ACC112 (cell line): ENCODE data around the gene APOBEC3G.

Experiments used
- H2AFZ ChIP-seq: fragments of 200-600 bp; sonication (generic); one replicate; pipeline ENCODE4 v1.6.0; 2017; ENCODE audit warnings: antibody characterized with exemption, low read length; ENCODE audit not compliant: unreplicated experiment
- H3K27ac ChIP-seq: fragments of 200-600 bp; sonication (generic); 2 replicates; pipeline ENCODE4 v1.5.1; 2014; ENCODE audit warnings: low read depth, mild to moderate bottlenecking, antibody characterized with exemption, low read length, moderate library complexity
- H3K27me3 ChIP-seq: fragments of 200-600 bp; sonication (generic); 2 replicates; pipeline ENCODE4 v1.6.1; 2014; ENCODE audit warnings: mild to moderate bottlenecking, antibody characterized with exemption, low read length, moderate library complexity, mixed read lengths; ENCODE audit not compliant: insufficient read depth
- H3K36me3 ChIP-seq: fragments of 200-600 bp; sonication (generic); 2 replicates; pipeline ENCODE4 v1.6.1; 2016; ENCODE audit warnings: mild to moderate bottlenecking, antibody characterized with exemption, low read length, moderate library complexity, mixed read lengths; ENCODE audit not compliant: insufficient read depth
- H3K4me1 ChIP-seq: fragments of 200-600 bp; sonication (generic); one replicate; pipeline ENCODE4 v1.6.1; 2016; ENCODE audit warnings: low read length, mixed read lengths; ENCODE audit not compliant: insufficient read depth, unreplicated experiment, control insufficient read depth
- H3K4me3 ChIP-seq: fragments of 200-600 bp; sonication (generic); 2 replicates; pipeline ENCODE4 v1.5.1; 2014; ENCODE audit warnings: mild to moderate bottlenecking, low read depth, low read length
- H3K79me2 ChIP-seq: fragments of 200-600 bp; sonication (generic); one replicate; pipeline ENCODE4 v1.6.0; 2016; ENCODE audit warnings: low read length; ENCODE audit not compliant: control insufficient read depth, unreplicated experiment, insufficient read depth

APOBEC3G gene

GRCh38 chr22:39110631-39111561 lies 33.8 kb downstream of the APOBEC3G start:
- H3K36me3 ChIP-seq: no peaks in the 10 kb centered on the region
- H3K4me3 ChIP-seq: no peak overlapping the region
- no peaks in the 10 kb centered on the region for H3K4me1 ChIP-seq
- no peak overlapping the region for H2AFZ ChIP-seq
- H3K27ac ChIP-seq: no peak overlapping the region
- no peaks in the 10 kb centered on the region for H3K79me2 ChIP-seq
- H3K27me3 ChIP-seq: no peaks in the 10 kb centered on the region; the same call in 1 of the 2 replicates

- Histone ChIP-seq H3K36me3 (no peaks in the 10 kb centered on the region), H3K27ac (no peak overlapping the region), H2AFZ (no peak overlapping the region), H3K4me3 (no peak overlapping the region), H3K27me3 (no peaks in the 10 kb centered on the region; the same call in 1 of the 2 replicates), H3K79me2 (no peaks in the 10 kb centered on the region), H3K4me1 (no peaks in the 10 kb centered on the region)
Measured at GRCh38 chr22:39114112-39114511, 37.0 kb downstream of the APOBEC3G start.

GRCh38 chr22:39115570-39115969 lies 38.5 kb downstream of the APOBEC3G start:
- H3K27me3 ChIP-seq: no peaks in the 10 kb centered on the region; the same call in 1 of the 2 replicates
- H3K27ac ChIP-seq: no peak overlapping the region
- H3K4me3 ChIP-seq: no peak overlapping the region
- no peak overlapping the region for H2AFZ ChIP-seq
- H3K36me3 ChIP-seq: no peaks in the 10 kb centered on the region
- H3K79me2 ChIP-seq: no peaks in the 10 kb centered on the region
- no peaks in the 10 kb centered on the region for H3K4me1 ChIP-seq

DNA sequence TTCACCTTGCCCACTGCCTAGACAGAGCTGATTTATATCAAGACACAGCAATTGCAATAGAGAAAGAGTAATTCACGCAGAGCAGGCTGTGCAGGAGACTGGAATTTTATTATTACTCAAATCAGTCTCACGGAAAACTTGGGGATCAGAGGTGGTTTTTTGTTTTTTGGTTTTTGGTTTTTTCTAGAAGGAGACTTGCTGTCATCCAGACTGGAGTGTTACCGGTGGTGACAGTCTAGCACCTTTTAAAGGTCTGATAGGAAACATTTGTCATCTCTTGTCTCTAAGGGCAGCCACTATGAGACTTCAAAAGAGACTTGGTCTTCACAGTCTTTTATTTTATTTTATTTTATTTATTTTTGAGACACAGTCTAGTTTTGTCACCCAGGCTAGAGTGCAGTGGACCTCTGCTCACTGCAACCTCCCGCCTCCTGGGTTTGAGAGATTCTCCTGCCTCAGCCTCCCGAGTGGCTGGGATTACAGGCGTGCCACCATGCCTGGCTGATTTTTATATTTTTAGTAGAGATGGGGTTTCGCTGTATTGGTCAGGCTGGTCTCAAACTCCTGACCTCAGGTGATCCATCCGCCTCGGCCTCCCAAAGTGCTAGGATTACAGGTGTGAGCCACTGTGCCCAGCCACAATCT lies 39.0 kb downstream of the APOBEC3G start:
- no peaks in the 10 kb centered on the region; the same call in 1 of the 2 replicates for H3K27me3 ChIP-seq
- H2AFZ ChIP-seq: no peak overlapping the region
- H3K4me1 ChIP-seq: no peaks in the 10 kb centered on the region
- H3K27ac ChIP-seq: no peak overlapping the region
- H3K4me3 ChIP-seq: no peak overlapping the region
- no peaks in the 10 kb centered on the region for H3K36me3 ChIP-seq
- H3K79me2 ChIP-seq: no peaks in the 10 kb centered on the region

GRCh38 chr22:39117585-39118191 lies 40.6 kb downstream of the APOBEC3G start:
- H3K27ac ChIP-seq: no peak overlapping the region
- H3K36me3 ChIP-seq: no peaks in the 10 kb centered on the region
- no peaks in the 10 kb centered on the region for H3K4me1 ChIP-seq
- no peaks in the 10 kb centered on the region; the same call in 1 of the 2 replicates for H3K27me3 ChIP-seq
- H3K79me2 ChIP-seq: no peaks in the 10 kb centered on the region
- H2AFZ ChIP-seq: no peak overlapping the region
- H3K4me3 ChIP-seq: no peak overlapping the region

DNA sequence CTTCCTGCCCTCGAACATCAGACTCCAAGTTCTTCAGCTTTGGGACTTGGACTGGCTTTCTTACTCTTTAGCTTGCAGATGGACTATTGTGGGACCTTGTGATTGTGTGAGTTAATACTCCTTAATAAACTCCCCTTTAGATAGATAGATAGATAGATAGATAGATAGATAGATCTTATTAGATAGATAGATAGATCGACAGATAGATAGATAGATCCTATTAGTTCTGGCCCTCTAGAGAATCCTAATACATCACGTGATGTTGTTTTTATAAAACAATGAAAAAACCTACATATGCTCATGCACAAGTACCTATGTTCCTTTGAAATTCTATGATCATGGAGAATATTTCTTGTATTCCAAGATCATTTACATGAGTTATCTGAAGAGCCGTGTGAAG lies 43.9 kb downstream of the APOBEC3G start:
- Histone ChIP-seq H3K36me3 (no peaks in the 10 kb centered on the region), H3K4me1 (no peaks in the 10 kb centered on the region), H3K27me3 (no peaks in the 10 kb centered on the region), H3K79me2 (no peaks in the 10 kb centered on the region), H3K27ac (no peak overlapping the region), H3K4me3 (no peak overlapping the region), H2AFZ (no peak overlapping the region)

- no peaks in the 10 kb centered on the region for H3K79me2 ChIP-seq
- H3K27ac ChIP-seq: no peak overlapping the region
- H3K36me3 ChIP-seq: no peaks in the 10 kb centered on the region
- no peak overlapping the region for H2AFZ ChIP-seq
- H3K27me3 ChIP-seq: no peaks in the 10 kb centered on the region
- no peak overlapping the region for H3K4me3 ChIP-seq
- no peaks in the 10 kb centered on the region for H3K4me1 ChIP-seq
Measured at GRCh38 chr22:39122772-39123470, 45.8 kb downstream of the APOBEC3G start.

DNA sequence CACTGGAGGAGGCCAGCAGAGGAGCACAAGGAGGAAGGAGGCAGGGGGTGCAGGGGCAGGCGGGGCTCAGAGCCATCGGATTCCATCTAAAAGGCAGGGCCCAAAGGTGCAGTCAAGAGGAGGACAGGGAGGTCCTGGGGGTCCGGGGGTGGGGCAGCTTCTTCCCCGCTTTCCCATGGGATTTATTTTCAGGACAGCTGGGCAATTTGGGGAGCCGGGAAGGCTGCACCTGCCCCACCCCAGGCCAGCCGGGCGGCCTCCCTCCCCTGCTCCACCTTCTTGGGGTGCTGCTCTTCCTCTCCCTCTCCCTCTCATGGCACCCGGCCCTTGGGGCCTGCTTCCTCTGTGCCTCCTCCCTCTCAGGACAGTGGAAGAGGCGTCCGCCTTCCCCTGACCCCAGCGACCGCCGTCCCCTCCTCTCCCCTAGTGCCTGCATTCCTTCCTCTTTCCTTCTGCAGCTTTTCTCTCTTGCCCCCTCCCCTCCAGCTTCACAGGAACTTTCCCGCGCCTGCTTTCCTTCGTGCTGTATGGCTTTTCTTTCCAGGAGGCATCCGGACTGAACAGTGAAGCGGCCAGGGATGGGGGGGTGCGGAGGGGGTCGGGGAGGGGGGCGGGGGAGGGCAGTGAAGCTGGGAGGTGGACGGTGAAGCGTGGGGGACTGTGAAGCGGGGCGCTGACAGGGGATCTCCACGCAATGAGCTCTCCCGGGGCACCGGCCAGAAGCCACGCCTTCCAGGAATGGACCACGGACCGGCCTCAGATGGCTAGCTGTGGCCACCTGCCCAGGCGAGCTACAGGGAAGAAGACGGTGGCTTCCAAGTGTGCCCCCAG lies 46.9 kb downstream of the APOBEC3G start:
- Histone ChIP-seq H3K27ac (no peak overlapping the region), H3K4me3 (no peak overlapping the region), H3K4me1 (no peaks in the 10 kb centered on the region), H3K27me3 (no peaks in the 10 kb centered on the region), H2AFZ (no peak overlapping the region), H3K79me2 (no peaks in the 10 kb centered on the region), H3K36me3 (no peaks in the 10 kb centered on the region)

GRCh38 chr22:39125622-39126021 lies 48.5 kb downstream of the APOBEC3G start:
- H3K4me1 ChIP-seq: no peaks in the 10 kb centered on the region
- H3K79me2 ChIP-seq: no peaks in the 10 kb centered on the region
- no peak overlapping the region for H3K4me3 ChIP-seq
- no peak overlapping the region for H2AFZ ChIP-seq
- H3K27me3 ChIP-seq: no peaks in the 10 kb centered on the region
- H3K36me3 ChIP-seq: no peaks in the 10 kb centered on the region
- H3K27ac ChIP-seq: no peak overlapping the region

DNA sequence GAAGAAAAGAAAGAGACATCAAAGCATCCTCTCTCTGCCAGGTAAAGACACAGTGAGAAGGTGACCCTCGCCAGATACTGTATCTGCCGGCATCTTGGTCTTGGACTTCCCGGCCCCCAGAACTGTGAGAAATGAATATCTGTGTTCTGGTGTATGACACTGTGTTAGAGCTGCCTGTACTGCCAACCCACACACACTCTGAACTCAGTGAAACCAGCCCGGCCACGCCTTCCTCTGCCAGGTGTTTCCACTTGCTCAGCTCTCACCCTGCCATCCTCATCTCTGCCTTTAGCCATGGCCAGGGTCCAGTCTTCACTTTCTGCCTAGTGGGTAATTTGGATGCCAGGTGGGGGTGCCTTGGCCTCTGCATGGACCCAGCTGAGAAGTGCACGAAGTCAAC lies 51.4 kb downstream of the APOBEC3G start:
- H3K36me3 ChIP-seq: no peaks in the 10 kb centered on the region
- no peak overlapping the region for H3K4me3 ChIP-seq
- H3K27me3 ChIP-seq: no peaks in the 10 kb centered on the region
- H3K27ac ChIP-seq: no peak overlapping the region
- no peaks in the 10 kb centered on the region for H3K79me2 ChIP-seq
- H3K4me1 ChIP-seq: peaks cover 8% of the 10 kb centered on the region
- H2AFZ ChIP-seq: no peak overlapping the region
